Measurements from ENCODE around the gene ERC1.
"Not testable (repeated sequence)": the region's sequence is repeated elsewhere in the genome, so short reads cannot be mapped to it uniquely, and the experiment has no call there.

Gene ERC1

GRCh38 chr12:1127021-1127420 lies 136.0 kb downstream of the ERC1 start:
- no peaks in the 10 kb centered on the region for H3K9me3 ChIP-seq
- no peaks in the 10 kb centered on the region for H3K27me3 ChIP-seq
- H3K4me3 ChIP-seq (ENCODE audit: low read depth in 1 of 2, low read length in 1 of 2): no peak overlapping the region
- no peaks in the 10 kb centered on the region for H3K4me1 ChIP-seq (ENCODE audit: control insufficient read depth in 1 of 2, insufficient read depth in 1 of 2, low read depth in 1 of 2, low read length in 1 of 2)
- H3K36me3 ChIP-seq: no peaks in the 10 kb centered on the region
- TF ChIP-seq, protein P1, sequence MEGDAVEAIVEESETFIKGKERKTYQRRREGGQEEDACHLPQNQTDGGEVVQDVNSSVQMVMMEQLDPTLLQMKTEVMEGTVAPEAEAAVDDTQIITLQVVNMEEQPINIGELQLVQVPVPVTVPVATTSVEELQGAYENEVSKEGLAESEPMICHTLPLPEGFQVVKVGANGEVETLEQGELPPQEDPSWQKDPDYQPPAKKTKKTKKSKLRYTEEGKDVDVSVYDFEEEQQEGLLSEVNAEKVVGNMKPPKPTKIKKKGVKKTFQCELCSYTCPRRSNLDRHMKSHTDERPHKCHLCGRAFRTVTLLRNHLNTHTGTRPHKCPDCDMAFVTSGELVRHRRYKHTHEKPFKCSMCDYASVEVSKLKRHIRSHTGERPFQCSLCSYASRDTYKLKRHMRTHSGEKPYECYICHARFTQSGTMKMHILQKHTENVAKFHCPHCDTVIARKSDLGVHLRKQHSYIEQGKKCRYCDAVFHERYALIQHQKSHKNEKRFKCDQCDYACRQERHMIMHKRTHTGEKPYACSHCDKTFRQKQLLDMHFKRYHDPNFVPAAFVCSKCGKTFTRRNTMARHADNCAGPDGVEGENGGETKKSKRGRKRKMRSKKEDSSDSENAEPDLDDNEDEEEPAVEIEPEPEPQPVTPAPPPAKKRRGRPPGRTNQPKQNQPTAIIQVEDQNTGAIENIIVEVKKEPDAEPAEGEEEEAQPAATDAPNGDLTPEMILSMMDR (IDR thresholded peaks at IDR 0.05): no peak
- H3K27ac ChIP-seq: no peak overlapping the region

DNA sequence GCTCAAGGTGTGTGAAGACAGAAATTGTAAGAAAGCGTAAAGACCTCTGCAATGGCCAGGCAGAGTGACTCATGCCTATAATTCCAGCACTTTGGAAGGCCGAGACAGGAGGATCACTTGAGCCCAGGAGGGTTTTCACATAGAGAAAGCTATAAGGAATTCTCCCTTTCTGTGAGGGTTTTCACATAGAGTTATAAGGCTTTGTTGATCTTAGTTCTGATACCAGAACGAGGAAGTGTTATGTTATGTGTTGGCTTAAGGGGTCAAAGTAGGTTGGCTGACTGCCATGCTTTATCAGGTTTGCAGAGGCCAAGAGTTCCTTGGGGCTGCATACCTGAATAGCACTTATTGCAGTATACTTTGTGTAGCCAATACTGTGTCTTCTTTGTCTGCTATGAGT lies 139.1 kb downstream of the ERC1 start:
- Histone ChIP-seq H3K27me3 (no peaks in the 10 kb centered on the region), H3K4me1 (ENCODE audit: control insufficient read depth in 1 of 2, insufficient read depth in 1 of 2, low read depth in 1 of 2, low read length in 1 of 2) (no peaks in the 10 kb centered on the region), H3K27ac (no peak overlapping the region), H3K36me3 (no peaks in the 10 kb centered on the region), H3K4me3 (ENCODE audit: low read depth in 1 of 2, low read length in 1 of 2) (no peak overlapping the region), H3K9me3 (no peaks in the 10 kb centered on the region)
- TF ChIP-seq, protein P1 (IDR thresholded peaks at IDR 0.05): no peak

DNA sequence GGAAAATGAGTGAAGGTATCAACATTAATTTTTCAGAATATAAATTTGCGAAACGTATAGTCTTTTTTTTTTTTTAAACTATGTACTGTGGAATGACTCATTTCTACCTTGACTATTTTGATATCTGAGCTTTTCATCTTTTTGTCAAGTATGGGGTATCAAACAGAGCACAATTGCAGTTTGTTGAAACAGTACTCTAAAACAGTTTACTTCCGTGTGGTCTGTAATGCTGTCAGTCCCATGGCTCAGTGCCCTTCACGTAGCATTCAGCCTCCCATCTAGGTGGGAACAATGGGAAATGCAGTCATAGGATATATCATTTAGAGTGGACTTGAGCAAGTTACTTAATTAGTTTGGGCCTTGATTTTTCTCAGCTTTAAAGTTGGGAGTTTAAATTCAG lies 139.5 kb downstream of the ERC1 start:
- Histone ChIP-seq H3K4me1 (ENCODE audit: control insufficient read depth in 1 of 2, insufficient read depth in 1 of 2, low read depth in 1 of 2, low read length in 1 of 2) (no peaks in the 10 kb centered on the region), H3K27me3 (no peaks in the 10 kb centered on the region), H3K9me3 (no peaks in the 10 kb centered on the region), H3K36me3 (no peaks in the 10 kb centered on the region), H3K27ac (no peak overlapping the region), H3K4me3 (ENCODE audit: low read depth in 1 of 2, low read length in 1 of 2) (no peak overlapping the region)
- TF ChIP-seq, protein P1 (IDR thresholded peaks at IDR 0.05): no peak

DNA sequence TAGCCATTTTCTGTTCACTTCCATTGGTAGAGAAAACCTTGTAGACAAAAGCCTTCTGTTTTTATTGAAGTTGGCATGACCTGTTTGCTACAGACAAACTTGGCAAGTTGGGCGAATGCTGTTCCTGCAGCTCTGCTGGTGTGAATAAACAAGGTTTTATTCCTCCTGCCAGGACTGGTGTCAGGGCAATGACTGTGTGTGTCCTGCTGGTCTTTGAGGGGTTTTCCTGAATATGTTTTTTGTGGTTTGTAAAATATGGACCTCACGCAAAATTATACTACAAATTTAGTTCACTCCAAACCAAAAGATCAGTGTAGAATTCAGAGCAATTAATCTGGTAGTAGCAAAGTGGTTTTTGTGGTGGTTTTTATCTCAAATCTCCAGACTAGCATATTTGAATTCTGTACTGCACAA lies 140.8 kb downstream of the ERC1 start:
- Histone ChIP-seq H3K27ac (no peak overlapping the region), H3K4me3 (ENCODE audit: low read depth in 1 of 2, low read length in 1 of 2) (no peak overlapping the region), H3K9me3 (no peaks in the 10 kb centered on the region), H3K27me3 (no peaks in the 10 kb centered on the region), H3K36me3 (no peaks in the 10 kb centered on the region), H3K4me1 (ENCODE audit: control insufficient read depth in 1 of 2, insufficient read depth in 1 of 2, low read depth in 1 of 2, low read length in 1 of 2) (no peaks in the 10 kb centered on the region)
- TF ChIP-seq, protein P1 (IDR thresholded peaks at IDR 0.05): no peak

DNA sequence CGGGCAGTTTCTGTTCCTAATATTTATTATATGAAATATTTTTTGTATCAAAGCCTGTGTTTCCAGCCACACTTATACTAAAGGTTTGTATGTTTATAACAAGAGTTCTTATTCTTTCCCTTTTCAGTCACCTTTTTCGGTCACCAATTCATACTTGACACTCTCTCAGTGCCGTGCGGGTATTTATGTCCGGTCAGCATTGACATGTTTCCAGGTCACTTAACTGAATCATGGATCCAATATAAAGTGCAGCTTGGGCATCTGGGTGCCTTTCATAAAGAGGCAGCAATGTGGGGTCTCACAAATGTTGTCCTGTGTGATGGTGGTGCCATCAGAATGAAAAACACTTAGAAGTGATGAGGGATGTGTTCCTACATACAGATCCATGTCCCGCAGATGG lies 141.3 kb downstream of the ERC1 start:
- H3K27ac ChIP-seq: no peak overlapping the region
- H3K4me1 ChIP-seq (ENCODE audit: control insufficient read depth in 1 of 2, insufficient read depth in 1 of 2, low read depth in 1 of 2, low read length in 1 of 2): no peaks in the 10 kb centered on the region
- no peaks in the 10 kb centered on the region for H3K36me3 ChIP-seq
- H3K9me3 ChIP-seq: no peaks in the 10 kb centered on the region
- H3K4me3 ChIP-seq (ENCODE audit: low read depth in 1 of 2, low read length in 1 of 2): no peak overlapping the region
- TF ChIP-seq, protein P1 (IDR thresholded peaks at IDR 0.05): no peak
- no peaks in the 10 kb centered on the region for H3K27me3 ChIP-seq

DNA sequence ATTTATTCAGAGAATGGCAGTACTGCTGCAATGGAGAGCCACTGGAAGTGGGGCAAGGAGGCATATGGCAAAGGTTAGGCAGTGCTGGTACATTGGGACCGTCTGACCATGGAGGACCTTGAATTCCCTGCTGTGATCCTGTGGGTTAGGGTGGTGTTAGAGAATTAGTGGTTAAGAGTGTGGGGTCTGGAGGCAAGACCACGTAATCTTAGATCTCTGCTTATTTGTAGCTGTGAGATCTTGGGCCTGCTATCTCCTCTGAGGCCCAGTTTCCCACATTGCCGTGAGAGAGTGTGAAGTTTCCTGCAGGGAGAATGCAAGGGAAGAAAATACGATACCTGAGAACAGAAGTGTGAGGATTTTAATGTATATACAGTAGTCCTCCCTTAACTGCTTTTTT lies 147.7 kb downstream of the ERC1 start:
- no peaks in the 10 kb centered on the region for H3K27me3 ChIP-seq
- H3K4me3 ChIP-seq (ENCODE audit: low read depth in 1 of 2, low read length in 1 of 2): no peak overlapping the region
- H3K9me3 ChIP-seq: no peaks in the 10 kb centered on the region
- peaks cover 9% of the 10 kb centered on the region for H3K36me3 ChIP-seq
- H3K27ac ChIP-seq: no peak overlapping the region
- no peaks in the 10 kb centered on the region for H3K4me1 ChIP-seq (ENCODE audit: control insufficient read depth in 1 of 2, insufficient read depth in 1 of 2, low read depth in 1 of 2, low read length in 1 of 2)
- TF ChIP-seq, protein P1 (IDR thresholded peaks at IDR 0.05): no peak

DNA sequence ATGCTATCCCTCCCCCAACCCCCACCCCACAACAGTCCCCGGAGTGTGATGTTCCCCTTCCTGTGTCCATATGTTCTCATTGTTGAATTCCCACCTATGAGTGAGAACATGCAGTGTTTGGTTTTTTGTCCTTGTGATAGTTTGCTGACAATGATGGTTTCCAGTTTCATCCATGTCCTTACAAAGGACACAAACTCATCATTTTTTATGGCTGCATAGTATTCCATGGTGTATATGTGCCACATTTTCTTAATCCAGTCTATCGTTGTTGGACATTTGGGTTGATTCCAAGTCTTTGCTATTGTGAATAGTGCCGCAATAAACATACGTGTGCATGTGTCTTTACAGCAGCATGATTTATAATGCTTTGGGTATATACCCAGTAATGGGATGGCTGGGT lies 155.7 kb downstream of the ERC1 start:
- not testable (repeated sequence) for H3K4me1 ChIP-seq (ENCODE audit: control insufficient read depth in 1 of 2, insufficient read depth in 1 of 2, low read depth in 1 of 2, low read length in 1 of 2)

More for the DNA sequence above, 155.7 kb downstream of the ERC1 start:
- H3K36me3 ChIP-seq; H3K27ac ChIP-seq; H3K4me3 ChIP-seq (ENCODE audit: low read depth in 1 of 2, low read length in 1 of 2); H3K9me3 ChIP-seq; H3K27me3 ChIP-seq: not testable (repeated sequence)
